ENCODE results near the gene CCSAP.

GRCh38 chr1:229309684-229310083, 33.2 kb downstream of the CCSAP start:
- no peak for TF ChIP-seq CTCF (IDR thresholded peaks at IDR 0.05)
- TF ChIP-seq YY1 (IDR thresholded peaks at IDR 0.05; ENCODE audit: low read depth), result no peak
- no peak for TF ChIP-seq NRF1 (IDR thresholded peaks at IDR 0.05; ENCODE audit: low read depth, low read length)
- TF ChIP-seq TCF12 (IDR thresholded peaks at IDR 0.05), result no peak
- TF ChIP-seq EZH2phosphoT487 (IDR thresholded peaks at IDR 0.05; ENCODE audit: borderline replicate concordance, low read depth), result no peak
- TF ChIP-seq, protein P1, sequence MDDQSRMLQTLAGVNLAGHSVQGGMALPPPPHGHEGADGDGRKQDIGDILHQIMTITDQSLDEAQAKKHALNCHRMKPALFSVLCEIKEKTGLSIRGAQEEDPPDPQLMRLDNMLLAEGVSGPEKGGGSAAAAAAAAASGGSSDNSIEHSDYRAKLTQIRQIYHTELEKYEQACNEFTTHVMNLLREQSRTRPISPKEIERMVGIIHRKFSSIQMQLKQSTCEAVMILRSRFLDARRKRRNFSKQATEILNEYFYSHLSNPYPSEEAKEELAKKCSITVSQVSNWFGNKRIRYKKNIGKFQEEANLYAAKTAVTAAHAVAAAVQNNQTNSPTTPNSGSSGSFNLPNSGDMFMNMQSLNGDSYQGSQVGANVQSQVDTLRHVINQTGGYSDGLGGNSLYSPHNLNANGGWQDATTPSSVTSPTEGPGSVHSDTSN (IDR thresholded peaks at IDR 0.05), result no peak
- TF ChIP-seq EP300 (IDR thresholded peaks at IDR 0.05; ENCODE audit: borderline replicate concordance in 1 of 2, low read depth in 1 of 2, low read length in 1 of 2), result no peak
- TF ChIP-seq MXI1 (IDR thresholded peaks at IDR 0.05; ENCODE audit: low read depth, low read length), result no peak
- no peak for TF ChIP-seq TAF1 (IDR thresholded peaks at IDR 0.05; ENCODE audit: borderline replicate concordance, low read depth, low read length)
- TF ChIP-seq SIN3A (IDR thresholded peaks at IDR 0.05; ENCODE audit: borderline replicate concordance, low read depth, low read length), result no peak
- no peak for TF ChIP-seq RXRA (IDR thresholded peaks at IDR 0.05; ENCODE audit: borderline replicate concordance, low read depth)
- TF ChIP-seq USF2 (IDR thresholded peaks at IDR 0.05; ENCODE audit: borderline replicate concordance, low read depth, low read length), result no peak
